Upper lobe of right lung (tissue), 1 donor: Measurements from ENCODE around the gene ZFP36L1. TPM values are rescaled to one million over a fixed set of nuclear protein-coding genes. Genes with fewer than 3 reads are reported as not detected.

ENCODE experiments used
- ATAC-seq: fragments of 200-7000 bp; cut with Tn5 transposase; one replicate; pipeline ENCODE4 v1.9.1; 2020; ENCODE audit warnings: mild to moderate bottlenecking, moderate library complexity
- DNase-seq: peaks from one replicate; pipeline ENCODE4 v3.0.0-alpha.2; 2020
- H3K27ac ChIP-seq: fragments of 200-600 bp; one replicate; pipeline ENCODE4 v1.8.0; 2022
- H3K27me3 ChIP-seq: fragments of 200-600 bp; one replicate; pipeline ENCODE4 v1.8.0; 2022; ENCODE audit warnings: mild to moderate bottlenecking
- H3K36me3 ChIP-seq: fragments of 200-600 bp; one replicate; pipeline ENCODE4 v1.8.0; 2022
- H3K4me1 ChIP-seq: fragments of 200-600 bp; one replicate; pipeline ENCODE4 v1.8.0; 2022
- H3K4me3 ChIP-seq: fragments of 200-600 bp; one replicate; pipeline ENCODE4 v1.8.0; 2022; ENCODE audit warnings: mild to moderate bottlenecking
- H3K9me3 ChIP-seq: fragments of 200-600 bp; one replicate; pipeline ENCODE4 v1.8.0; 2022
- CTCF ChIP-seq: fragments of 200-600 bp; IDR thresholded peaks from one replicate; pipeline ENCODE4 v1.8.0; 2022; ENCODE audit warnings: antibody characterized with exemption
- intact Hi-C: fragments of 100-400 bp; cut with DNase I; formaldehyde crosslinking; loops from one replicate; pipeline ENCODE4 v1.11.0; 2022
- total RNA-seq: library from RNA; stranded (reverse); fragmentation: NEBNext Ultra II Directional; extraction: Animal tissue kit (Norgen Biotek cat#: 25700); gene quantifications from one replicate; pipeline ENCODE4 v1.2.1, GENCODE V29; 2021
- donor health status: DM: no; HTN: yes; CAD: no; lungs with severe emphysema.

Gene ZFP36L1
- total RNA-seq, 1 donor from 2014 or later, result 187 TPM

- peak overlapping the region; percentile 81 for H3K27ac ChIP-seq
- H3K27me3 ChIP-seq, result no peaks in the 10 kb centered on the region
- DNase-seq, result no peak
- intact Hi-C loops, result no loop called here
- H3K4me1 ChIP-seq, result peaks cover 39% of the 10 kb centered on the region
- no peak overlapping the region for H3K4me3 ChIP-seq
- TF ChIP-seq CTCF, result no peak
- no peaks in the 10 kb centered on the region for H3K9me3 ChIP-seq
- H3K36me3 ChIP-seq, result no peaks in the 10 kb centered on the region
- ATAC-seq, result peak; percentile 17
These were observed 13.8 kb upstream of the ZFP36L1 start for GRCh38 chr14:68806526-68807147.

- Histone ChIP-seq H3K4me3 (no peak overlapping the region), H3K27me3 (no peaks in the 10 kb centered on the region), H3K27ac (peak overlapping the region; percentile 81), H3K36me3 (no peaks in the 10 kb centered on the region), H3K9me3 (no peaks in the 10 kb centered on the region), H3K4me1 (peaks cover 38% of the 10 kb centered on the region)
- intact Hi-C loops, result no loop called here
- DNase-seq (no peak), ATAC-seq (no peak)
- TF ChIP-seq CTCF, result no peak
These were observed 12.5 kb upstream of the ZFP36L1 start for GRCh38 chr14:68805414-68805813.

GRCh38 chr14:68801631-68802030, 8.8 kb upstream of the ZFP36L1 start:
- no peak for ATAC-seq
- peaks cover 19% of the 10 kb centered on the region for H3K4me1 ChIP-seq
- no peak overlapping the region for H3K27ac ChIP-seq
- H3K9me3 ChIP-seq, result no peaks in the 10 kb centered on the region
- no peaks in the 10 kb centered on the region for H3K36me3 ChIP-seq
- H3K4me3 ChIP-seq, result no peak overlapping the region
- no peak for TF ChIP-seq CTCF
- H3K27me3 ChIP-seq, result no peaks in the 10 kb centered on the region
- DNase-seq, result no peak
- intact Hi-C loops, result no loop called here

- Histone ChIP-seq H3K36me3 (no peaks in the 10 kb centered on the region), H3K4me3 (no peak overlapping the region), H3K9me3 (no peaks in the 10 kb centered on the region), H3K27ac (no peak overlapping the region), H3K27me3 (no peaks in the 10 kb centered on the region), H3K4me1 (peaks cover 18% of the 10 kb centered on the region)
- DNase-seq (no peak), ATAC-seq (no peak)
- no peak for TF ChIP-seq CTCF
- intact Hi-C loops, result no loop called here
These were observed 8.1 kb upstream of the ZFP36L1 start for GRCh38 chr14:68800953-68801352.

- H3K27me3 ChIP-seq, result no peaks in the 10 kb centered on the region
- H3K9me3 ChIP-seq, result no peaks in the 10 kb centered on the region
- H3K4me1 ChIP-seq, result peaks cover 15% of the 10 kb centered on the region
- TF ChIP-seq CTCF, result no peak
- intact Hi-C loops, result no loop called here
- ATAC-seq (no peak), DNase-seq (no peak)
- H3K27ac ChIP-seq, result no peak overlapping the region
- H3K4me3 ChIP-seq, result no peak overlapping the region
- H3K36me3 ChIP-seq, result no peaks in the 10 kb centered on the region
These were observed 7.5 kb upstream of the ZFP36L1 start for GRCh38 chr14:68800390-68800789.

- peaks cover 15% of the 10 kb centered on the region for H3K4me1 ChIP-seq
- no peak overlapping the region for H3K27ac ChIP-seq
- no peaks in the 10 kb centered on the region for H3K27me3 ChIP-seq
- no peak overlapping the region for H3K4me3 ChIP-seq
- intact Hi-C loops, result no loop called here
- DNase-seq (no peak), ATAC-seq (no peak)
- no peaks in the 10 kb centered on the region for H3K36me3 ChIP-seq
- no peaks in the 10 kb centered on the region for H3K9me3 ChIP-seq
- no peak for TF ChIP-seq CTCF
These were observed 5.8 kb upstream of the ZFP36L1 start for GRCh38 chr14:68798621-68799020.
